Uterus (tissue), 4 donors: ENCODE data around the gene FTSJ3. TPM values are rescaled to one million over a fixed set of nuclear protein-coding genes. Genes with fewer than 3 reads are reported as not detected.

ENCODE experiments used
- DNase-seq, 2 donors: peaks; one replicate each; pipeline ENCODE4 v3.0.0-alpha.2; 2019 to 2020
- H3K27ac ChIP-seq, 2 donors: fragments of 200-600 bp; sonication (generic); 1 replicate in 1 of 2; 2 replicates in 1 of 2; pipeline ENCODE4 v1.5.1; 2016 to 2018
- H3K27me3 ChIP-seq, 2 donors: fragments of 200-600 bp; sonication (generic); one replicate each; pipeline ENCODE4 v1.5.1; 2018 to 2019; ENCODE audit warnings: control low read depth in 1 of 2
- H3K36me3 ChIP-seq, 2 donors: fragments of 200-600 bp; sonication (generic); one replicate each; pipeline ENCODE4 v1.5.1; 2019; ENCODE audit warnings: control low read depth in 1 of 2
- H3K4me1 ChIP-seq, 2 donors: fragments of 200-600 bp; sonication (generic); one replicate each; pipeline ENCODE4 v1.5.1; 2018 to 2019; ENCODE audit warnings: control low read depth in 1 of 2
- H3K4me3 ChIP-seq, 2 donors: fragments of 200-600 bp; sonication (generic); 1 replicate in 1 of 2; 2 replicates in 1 of 2; pipeline ENCODE4 v1.5.1; 2018 to 2019; ENCODE audit warnings: mild to moderate bottlenecking in 1 of 2
- H3K9me3 ChIP-seq, 2 donors: fragments of 200-600 bp; sonication (generic); one replicate each; pipeline ENCODE4 v1.5.1; 2019; ENCODE audit warnings: control low read depth in 1 of 2
- POLR2A ChIP-seq, 2 donors: fragments of 450-650 bp; IDR thresholded peaks; one replicate each; pipeline ENCODE4 v1.6.1; 2016; ENCODE audit warnings: antibody characterized with exemption in 2 of 2, mild to moderate bottlenecking in 1 of 2, moderate library complexity in 1 of 2
- intact Hi-C: fragments of 100-400 bp; cut with DNase I; formaldehyde crosslinking; loops from one replicate; pipeline ENCODE4 v1.15.1; 2023; ENCODE audit warnings: low total_unique reads
- total RNA-seq, 4 donors: library from RNA; depleted of rRNA in 3 of 4; stranded (reverse); fragments of >200 nt in 3 of 4; gene quantifications; one replicate each; pipeline versions ENCODE4 v1.1.0 to v1.2.4, GENCODE V29; 2014 to 2023
- TF ChIP-seq, protein P1 (sequence below), 4 experiments: fragments of 200-600 bp in 2 of 4; fragments of 450-650 bp in 2 of 4; sonication (generic) in 2 of 4; IDR thresholded peaks; one replicate each; pipeline ENCODE4 v1.5.1; 2016 to 2019; ENCODE audit warnings: antibody characterized with exemption in 4 of 4, mild to moderate bottlenecking in 2 of 4, moderate library complexity in 1 of 4
- donor health status: DM: yes; HTN: yes; CAD: no.

Gene FTSJ3
- total RNA-seq, 4 donors from 2014 or later: 29.7 to 64.7 (median 53.3) TPM

DNA sequence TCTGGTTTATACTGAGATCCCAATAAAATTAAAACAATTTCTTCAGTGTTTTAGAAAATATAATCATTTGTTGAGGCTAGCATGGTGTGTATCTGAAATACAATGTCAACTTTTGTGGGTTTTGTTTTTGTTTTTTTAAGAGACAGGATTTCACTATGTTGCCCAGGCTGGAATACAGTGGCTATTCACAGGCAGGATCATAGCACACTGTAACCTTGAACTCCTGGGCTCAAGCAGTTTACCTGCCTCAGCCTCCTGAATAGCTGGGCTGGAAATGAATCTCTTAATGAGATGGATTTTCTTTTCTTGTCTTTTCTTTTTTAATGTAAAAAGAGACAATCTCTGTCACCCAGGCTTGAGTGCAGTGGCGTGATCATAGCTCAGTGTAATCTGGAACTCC, 41.3 kb downstream of the FTSJ3 start:
- intact Hi-C loops: no loop called here
- Histone ChIP-seq H3K4me3 (no peak overlapping the region), H3K27me3 (no peaks in the 10 kb centered on the region), H3K36me3 (no peaks in the 10 kb centered on the region), H3K27ac (no peak overlapping the region), H3K9me3 (no peaks in the 10 kb centered on the region), H3K4me1 (no peaks in the 10 kb centered on the region)
- no peak for DNase-seq
- TF ChIP-seq, protein P1, sequence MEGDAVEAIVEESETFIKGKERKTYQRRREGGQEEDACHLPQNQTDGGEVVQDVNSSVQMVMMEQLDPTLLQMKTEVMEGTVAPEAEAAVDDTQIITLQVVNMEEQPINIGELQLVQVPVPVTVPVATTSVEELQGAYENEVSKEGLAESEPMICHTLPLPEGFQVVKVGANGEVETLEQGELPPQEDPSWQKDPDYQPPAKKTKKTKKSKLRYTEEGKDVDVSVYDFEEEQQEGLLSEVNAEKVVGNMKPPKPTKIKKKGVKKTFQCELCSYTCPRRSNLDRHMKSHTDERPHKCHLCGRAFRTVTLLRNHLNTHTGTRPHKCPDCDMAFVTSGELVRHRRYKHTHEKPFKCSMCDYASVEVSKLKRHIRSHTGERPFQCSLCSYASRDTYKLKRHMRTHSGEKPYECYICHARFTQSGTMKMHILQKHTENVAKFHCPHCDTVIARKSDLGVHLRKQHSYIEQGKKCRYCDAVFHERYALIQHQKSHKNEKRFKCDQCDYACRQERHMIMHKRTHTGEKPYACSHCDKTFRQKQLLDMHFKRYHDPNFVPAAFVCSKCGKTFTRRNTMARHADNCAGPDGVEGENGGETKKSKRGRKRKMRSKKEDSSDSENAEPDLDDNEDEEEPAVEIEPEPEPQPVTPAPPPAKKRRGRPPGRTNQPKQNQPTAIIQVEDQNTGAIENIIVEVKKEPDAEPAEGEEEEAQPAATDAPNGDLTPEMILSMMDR (IDR thresholded peaks at IDR 0.05): no peak
- no peak for TF ChIP-seq POLR2A (IDR thresholded peaks at IDR 0.05)

DNA sequence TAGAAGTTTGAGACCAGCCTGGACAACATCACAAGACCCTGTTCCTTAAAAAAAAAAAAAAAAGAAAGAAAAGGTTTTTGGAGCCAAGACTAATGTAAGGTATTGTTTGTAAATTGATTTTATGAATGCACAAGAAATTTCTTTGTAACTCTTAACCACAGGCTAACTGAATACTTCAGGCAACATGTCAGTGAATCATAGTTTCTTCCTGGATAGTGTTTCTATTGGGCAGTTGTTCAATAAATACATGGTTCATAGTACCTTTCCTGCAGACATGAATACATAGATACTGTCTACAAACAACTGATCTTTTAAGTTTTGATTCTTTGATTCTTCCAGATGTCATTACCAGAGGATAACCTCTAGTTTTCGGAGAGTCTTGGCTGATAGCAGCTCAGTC, 41.9 kb downstream of the FTSJ3 start:
- no peak for TF ChIP-seq POLR2A (IDR thresholded peaks at IDR 0.05)
- TF ChIP-seq, protein P1 (IDR thresholded peaks at IDR 0.05): no peak
- intact Hi-C loops: no loop called here
- no peaks in the 10 kb centered on the region for H3K4me1 ChIP-seq
- no peaks in the 10 kb centered on the region for H3K9me3 ChIP-seq
- H3K27ac ChIP-seq: no peak overlapping the region
- no peaks in the 10 kb centered on the region for H3K27me3 ChIP-seq
- DNase-seq: no peak
- H3K36me3 ChIP-seq: no peaks in the 10 kb centered on the region
- no peak overlapping the region for H3K4me3 ChIP-seq

DNA sequence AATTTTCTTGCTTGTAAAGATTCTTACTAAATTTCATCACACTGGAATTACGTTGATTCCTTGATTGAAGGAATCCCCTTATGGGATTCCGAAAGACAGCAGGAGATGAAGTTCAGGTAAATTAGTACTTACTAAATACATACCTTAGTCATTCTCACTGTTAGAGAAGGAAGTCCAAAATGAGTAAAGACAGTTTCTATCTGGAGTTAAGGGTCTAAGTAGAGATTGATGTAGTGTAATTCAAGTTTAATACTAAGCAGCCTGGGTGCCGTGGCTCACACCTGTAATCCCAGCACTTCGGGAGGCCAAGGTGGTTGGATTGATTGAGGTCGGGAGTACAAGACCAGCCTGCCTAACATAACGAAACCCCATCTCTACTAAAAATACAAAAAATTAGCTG, 43.9 kb downstream of the FTSJ3 start:
- Histone ChIP-seq H3K4me3 (no peak overlapping the region), H3K27me3 (no peaks in the 10 kb centered on the region), H3K4me1 (no peaks in the 10 kb centered on the region), H3K36me3 (no peaks in the 10 kb centered on the region), H3K9me3 (no peaks in the 10 kb centered on the region), H3K27ac (no peak overlapping the region)
- DNase-seq: no peak
- TF ChIP-seq, protein P1 (IDR thresholded peaks at IDR 0.05): no peak
- TF ChIP-seq POLR2A (IDR thresholded peaks at IDR 0.05): no peak
- intact Hi-C loops: no loop called here

DNA sequence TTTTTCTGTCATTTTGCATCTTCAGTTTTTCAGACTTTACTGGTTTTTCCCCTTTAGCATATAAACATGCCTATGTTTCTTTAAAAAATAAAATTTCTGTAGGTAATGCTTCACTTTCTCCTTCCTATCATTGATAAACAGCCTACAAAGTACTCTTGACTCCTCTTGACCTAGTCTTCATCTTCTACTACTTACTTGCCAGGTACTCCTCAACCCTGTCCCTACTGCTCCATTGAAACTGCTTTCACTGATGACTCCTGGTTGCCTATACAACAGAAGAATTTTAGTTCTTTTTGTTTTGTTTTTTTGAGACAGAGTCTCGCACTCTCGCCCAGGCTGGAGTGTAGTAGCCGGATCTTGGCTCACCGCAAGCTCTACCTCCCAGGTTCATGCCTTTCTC, 46.5 kb downstream of the FTSJ3 start:
- Histone ChIP-seq H3K4me1 (peaks cover 0 to 4% of the 10 kb centered on the region in 2 donors), H3K36me3 (no peaks in the 10 kb centered on the region), H3K27ac (no peak overlapping the region), H3K27me3 (no peaks in the 10 kb centered on the region), H3K9me3 (no peaks in the 10 kb centered on the region), H3K4me3 (no peak overlapping the region)
- no peak for DNase-seq
- intact Hi-C loops: no loop called here
- TF ChIP-seq, protein P1 (IDR thresholded peaks at IDR 0.05): no peak
- no peak for TF ChIP-seq POLR2A (IDR thresholded peaks at IDR 0.05)

DNA sequence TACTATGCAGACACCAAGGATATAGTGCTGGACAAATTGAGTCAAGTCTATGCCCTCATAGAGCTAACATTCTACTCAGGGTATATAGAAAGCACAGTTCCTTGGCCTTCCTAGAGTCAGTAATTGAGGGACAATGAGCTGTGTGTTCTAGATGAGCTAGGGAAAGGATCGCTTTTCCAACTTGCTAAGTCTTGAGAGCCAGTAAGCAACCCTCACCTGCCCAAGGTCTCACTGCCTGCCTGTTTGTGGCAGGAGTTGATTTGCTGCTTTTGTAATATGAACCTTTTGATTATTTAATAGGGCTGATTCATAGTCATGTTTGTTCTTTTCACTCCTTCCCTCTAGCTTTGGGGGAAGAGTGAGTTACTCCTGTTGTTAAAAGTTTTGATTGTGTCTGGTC, 47.0 kb downstream of the FTSJ3 start:
- Histone ChIP-seq H3K9me3 (no peaks in the 10 kb centered on the region), H3K4me1 (peaks cover 0 to 8% of the 10 kb centered on the region in 2 donors), H3K27ac (no peak overlapping the region), H3K36me3 (no peaks in the 10 kb centered on the region), H3K4me3 (no peak overlapping the region), H3K27me3 (no peaks in the 10 kb centered on the region)
- TF ChIP-seq POLR2A (IDR thresholded peaks at IDR 0.05): no peak
- TF ChIP-seq, protein P1 (IDR thresholded peaks at IDR 0.05): no peak
- intact Hi-C loops: no loop called here
- DNase-seq: no peak
